Gastrocnemius medialis (tissue), 4 donors: ENCODE measurements around the gene ZNF783. TPM values are rescaled to one million over a fixed set of nuclear protein-coding genes. Genes with fewer than 3 reads are reported as not detected.
"Not testable (repeated sequence)": the region's sequence is repeated elsewhere in the genome, so short reads cannot be mapped to it uniquely, and the experiment has no call there.

ENCODE experiments used
- ATAC-seq, 2 donors: fragments of 150-250 bp; one replicate each; pipeline ENCODE4 v1.9.1; 2016
- DNase-seq, 2 donors: peaks; one replicate each; pipeline ENCODE4 v3.0.0-alpha.2; 2019
- H3K27ac ChIP-seq, 4 donors: fragments of 200-600 bp; sonication (generic); 1 replicate in 1 of 4; 2 replicates in 3 of 4; pipeline ENCODE4 v1.5.1; 2016 to 2018; ENCODE audit warnings: mild to moderate bottlenecking in 2 of 4, moderate library complexity in 1 of 4
- H3K27me3 ChIP-seq, 3 donors: fragments of 200-600 bp; sonication (generic) in 2 of 3; 1 replicate in 1 of 3; 2 replicates in 2 of 3; pipeline versions ENCODE4 v1.5.1 to v1.6.0; 2016 to 2019; ENCODE audit warnings: mild to moderate bottlenecking in 1 of 3, moderate library complexity in 1 of 3
- H3K36me3 ChIP-seq, 2 donors: fragments of 200-600 bp; sonication (generic) in 1 of 2; one replicate each; pipeline ENCODE4 v1.5.1; 2017 to 2018
- H3K4me1 ChIP-seq, 2 donors: fragments of 200-600 bp; sonication (generic) in 1 of 2; one replicate each; pipeline ENCODE4 v1.5.1; 2016 to 2017; ENCODE audit warnings: mild to moderate bottlenecking in 2 of 2
- H3K4me3 ChIP-seq, 4 donors: fragments of 200-600 bp; sonication (generic) in 3 of 4; 1 replicate in 1 of 4; 2 replicates in 3 of 4; pipeline ENCODE4 v1.5.1; 2016 to 2019; ENCODE audit warnings: mild to moderate bottlenecking in 2 of 4
- H3K9me3 ChIP-seq, 3 donors: fragments of 200-600 bp; sonication (generic) in 2 of 3; 1 replicate in 1 of 3; 2 replicates in 2 of 3; pipeline ENCODE4 v1.5.1; 2016 to 2019
- CTCF ChIP-seq, 5 experiments: fragments of 450-650 bp in 3 of 5; fragments of 200-600 bp in 2 of 5; sonication (generic) in 2 of 5; IDR thresholded peaks in 4 of 5; conservative IDR thresholded peaks in 1 of 5; 1 replicate in 4 of 5; 2 replicates in 1 of 5; pipeline ENCODE4 v1.5.1; 2016 to 2019; ENCODE audit warnings: antibody characterized with exemption in 5 of 5, mild to moderate bottlenecking in 3 of 5, moderate library complexity in 3 of 5
- POLR2A ChIP-seq, 2 donors: fragments of 450-650 bp; IDR thresholded peaks; one replicate each; pipeline ENCODE4 v1.6.1; 2017; ENCODE audit warnings: antibody characterized with exemption in 2 of 2, mild to moderate bottlenecking in 2 of 2, moderate library complexity in 2 of 2
- in situ Hi-C, 4 donors: fragments of 200-750 bp; cut with MboI; loops; one replicate each; pipeline versions ENCODE4 v1.15.0 to v1.8.0; 2017; ENCODE audit warnings: low sequenced_read_pairs in 4 of 4
- intact Hi-C: fragments of 100-400 bp; cut with DNase I; formaldehyde crosslinking; loops from one replicate; pipeline ENCODE4 v1.15.1; 2023; ENCODE audit warnings: low total_unique reads
- total RNA-seq, 4 donors: library from RNA; depleted of rRNA; stranded (reverse); fragments of >200 nt; gene quantifications; one replicate each; pipeline versions ENCODE4 v1.1.0 to v1.2.3, GENCODE V29; 2016

The ZNF783 gene
- total RNA-seq, 4 donors from 2014 or later, result 3.4 to 7.1 (median 5.5) TPM

DNA sequence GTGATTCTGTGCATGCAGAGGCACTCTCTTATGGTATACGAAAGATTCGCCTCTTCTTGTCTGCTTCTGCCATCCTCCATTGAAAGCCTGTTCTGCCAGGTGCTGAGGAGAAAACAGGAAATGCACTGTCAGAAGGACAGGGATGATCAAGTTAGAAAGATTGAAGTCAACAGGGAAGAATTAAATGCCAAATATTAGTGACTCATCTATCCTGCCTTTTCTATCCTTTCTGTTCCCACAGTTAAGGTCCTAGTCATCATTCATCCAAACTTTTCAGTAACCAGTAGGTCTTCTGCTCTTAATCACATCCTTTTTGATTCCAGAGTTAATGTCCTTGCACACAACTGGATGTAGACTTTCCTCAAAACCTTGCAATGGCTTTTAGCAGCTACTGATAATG is 4.8 kb upstream of the ZNF783 start:
- in situ Hi-C loops, result loop anchor here in 1 of 4 donors (25.0 kb wide), 1 partner anchor 230 kb away; the partner anchor contains the start of gene ZNF746

DNA sequence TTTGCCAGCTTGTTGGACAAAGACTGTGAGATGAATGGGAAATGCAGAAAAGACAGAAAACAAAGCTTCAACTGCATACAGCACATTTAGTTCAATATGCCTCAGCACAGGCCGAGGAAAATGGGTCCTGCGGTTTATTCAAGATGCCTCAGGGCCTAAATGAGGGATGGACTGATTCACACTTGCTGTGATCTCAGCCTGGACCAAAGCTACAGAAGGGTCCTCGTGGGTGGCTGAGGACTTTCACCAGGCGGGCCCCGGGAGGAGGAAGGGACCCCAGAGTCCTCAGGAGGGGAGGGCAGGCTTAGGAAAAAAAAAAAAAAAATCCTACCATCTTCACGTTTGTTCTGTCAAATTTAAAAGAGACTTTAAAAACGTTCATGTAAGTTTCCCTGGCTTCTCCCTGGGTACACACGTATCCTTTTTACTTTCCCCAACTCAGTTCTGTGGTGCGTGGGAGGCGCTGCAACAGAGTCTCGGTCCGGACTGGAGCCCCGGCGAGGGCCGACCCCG is 624 bp upstream of the ZNF783 start:
- TF ChIP-seq CTCF (IDR thresholded peaks at IDR 0.05 in 4 of 5, conservative IDR thresholded peaks at IDR 0.05 in 1 of 5), result no peak
- TF ChIP-seq POLR2A (IDR thresholded peaks at IDR 0.05), result no peak

More for the DNA sequence above, 4.8 kb upstream of the ZNF783 start:
- intact Hi-C loops, result no loop called here
- DNase-seq (no peak), ATAC-seq (no peak)
- no peak overlapping the region for H3K27ac ChIP-seq
- TF ChIP-seq POLR2A (IDR thresholded peaks at IDR 0.05) (no peak), CTCF (IDR thresholded peaks at IDR 0.05 in 4 of 5, conservative IDR thresholded peaks at IDR 0.05 in 1 of 5) (no peak)
- H3K9me3 ChIP-seq, result no peaks in the 10 kb centered on the region
- no peaks in the 10 kb centered on the region for H3K27me3 ChIP-seq
- peaks cover 0 to 36% of the 10 kb centered on the region in 2 donors for H3K36me3 ChIP-seq
- H3K4me1 ChIP-seq, result peaks cover 10 to 38% of the 10 kb centered on the region in 2 donors
- H3K4me3 ChIP-seq, result no peak overlapping the region

DNA sequence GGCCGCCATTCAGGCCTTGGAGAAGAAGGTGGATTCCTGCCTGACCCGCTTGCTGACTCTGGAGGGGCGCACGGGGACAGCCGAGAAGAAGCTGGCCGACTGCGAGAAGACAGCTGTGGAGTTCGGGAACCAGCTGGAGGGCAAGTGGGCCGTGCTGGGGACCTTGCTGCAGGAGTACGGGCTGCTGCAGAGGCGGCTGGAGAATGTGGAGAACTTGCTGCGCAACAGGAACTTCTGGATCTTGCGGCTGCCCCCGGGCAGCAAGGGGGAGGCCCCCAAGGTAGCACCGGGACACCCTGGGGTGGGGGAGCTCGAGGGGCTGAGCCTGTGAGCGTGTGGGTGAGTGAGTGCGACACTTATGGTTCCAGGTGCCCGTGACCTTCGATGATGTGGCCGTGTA is 4.5 kb downstream of the ZNF783 start:
- intact Hi-C loops, result no loop called here
- in situ Hi-C loops, result loop anchor here in 1 of 4 donors (25.0 kb wide), 1 partner anchor 221 kb away; the partner anchor contains the start of gene ZNF746
- Histone ChIP-seq H3K27me3 (no peaks in the 10 kb centered on the region), H3K27ac (no peak overlapping the region), H3K4me3 (no peak overlapping the region), H3K4me1 (peaks cover 6 to 14% of the 10 kb centered on the region in 2 donors), H3K9me3 (no peaks in the 10 kb centered on the region), H3K36me3 (peaks cover 0 to 45% of the 10 kb centered on the region in 2 donors)
- no peak for ATAC-seq
- TF ChIP-seq CTCF (IDR thresholded peaks at IDR 0.05 in 4 of 5, conservative IDR thresholded peaks at IDR 0.05 in 1 of 5) (no peak), POLR2A (IDR thresholded peaks at IDR 0.05) (no peak)
- DNase-seq, result no peak

More for the DNA sequence above, 624 bp upstream of the ZNF783 start:
- ATAC-seq (peak; percentile 8 to 19), DNase-seq (no peak)
- intact Hi-C loops (loop anchor here (5.0 kb wide), 2 partner anchors 161 to 236 kb away; partner anchors contain the start of gene ZNF746), in situ Hi-C loops (loop anchor here in 1 of 4 donors (25.0 kb wide), 1 partner anchor 226 kb away; the partner anchor contains the start of gene ZNF746)
- peak overlapping the region; percentile 76 to 92 (median 85) for H3K27ac ChIP-seq
- peaks cover 0 to 7% of the 10 kb centered on the region in 2 donors for H3K36me3 ChIP-seq
- peak overlapping the region; percentile 59 to 83 (median 62) for H3K4me3 ChIP-seq
- H3K27me3 ChIP-seq, result no peaks in the 10 kb centered on the region
- H3K4me1 ChIP-seq, result peaks cover 12 to 18% of the 10 kb centered on the region in 2 donors
- H3K9me3 ChIP-seq, result no peaks in the 10 kb centered on the region

DNA sequence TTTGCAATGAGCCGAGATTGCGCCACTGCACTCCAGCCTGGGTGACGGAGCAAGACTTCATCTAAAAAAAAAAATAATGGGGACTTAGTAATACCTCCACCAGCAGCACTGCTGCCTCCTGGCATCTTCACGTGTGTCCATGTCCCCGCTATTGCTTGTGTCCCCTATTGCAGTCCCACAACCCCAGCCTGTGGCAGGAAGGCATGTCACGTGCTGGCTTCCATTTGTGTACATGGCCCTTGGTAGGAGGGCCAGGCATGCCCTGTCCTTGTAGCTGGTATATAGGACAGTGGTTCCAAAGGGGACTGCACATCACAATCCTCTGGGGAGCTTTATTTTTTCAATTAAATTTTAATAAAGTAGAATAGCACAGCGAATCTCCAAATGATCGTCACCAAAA is 5.7 kb downstream of the ZNF783 start:
- Histone ChIP-seq H3K9me3 (no peaks in the 10 kb centered on the region), H3K4me1 (peaks cover 3 to 12% of the 10 kb centered on the region in 2 donors), H3K36me3 (peaks cover 0 to 47% of the 10 kb centered on the region in 2 donors), H3K27ac (no peak overlapping the region), H3K4me3 (no peak overlapping the region), H3K27me3 (no peaks in the 10 kb centered on the region)
- in situ Hi-C loops (loop anchor here in 1 of 4 donors (25.0 kb wide), 1 partner anchor 220 kb away; the partner anchor contains the start of gene ZNF746), intact Hi-C loops (no loop called here)
- TF ChIP-seq CTCF (IDR thresholded peaks at IDR 0.05 in 4 of 5, conservative IDR thresholded peaks at IDR 0.05 in 1 of 5) (no peak), POLR2A (IDR thresholded peaks at IDR 0.05) (no peak)
- no peak for DNase-seq
- no peak for ATAC-seq

DNA sequence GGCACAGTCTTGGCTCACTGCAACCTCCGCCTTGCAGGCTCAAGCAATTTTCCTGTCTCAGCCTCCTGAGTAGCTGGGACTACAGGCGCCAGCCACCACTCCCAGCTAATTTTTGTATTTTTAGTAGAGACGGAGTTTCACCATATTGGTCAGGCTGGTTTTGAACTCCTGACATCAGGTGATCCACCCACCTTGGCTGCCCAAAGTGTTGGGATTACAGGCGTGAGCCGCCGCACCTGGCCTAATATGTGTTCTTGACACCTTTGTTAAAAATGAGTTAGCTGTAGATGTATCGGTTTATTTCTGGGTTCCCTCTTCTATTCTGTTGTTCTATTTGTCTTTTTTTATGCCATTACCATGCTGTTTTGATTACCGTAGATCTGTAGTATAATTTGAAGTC is 12.4 kb downstream of the ZNF783 start:
- DNase-seq, ATAC-seq, intact Hi-C loops, H3K27ac ChIP-seq, H3K4me3 ChIP-seq, H3K4me1 ChIP-seq, H3K9me3 ChIP-seq, H3K27me3 ChIP-seq: not testable (repeated sequence)
- H3K36me3 ChIP-seq, result peaks cover 0 to 74% of the 10 kb centered on the region in 2 donors
- in situ Hi-C loops, result loop anchor here in 1 of 4 donors (25.0 kb wide), 1 partner anchor 213 kb away; the partner anchor contains the start of gene ZNF746
